ENCODE measurements around the gene ELFN1.

Gene ELFN1

GRCh38 chr7:1794888-1795542 lies 124.9 kb downstream of the ELFN1 start:
- no peak for DNase-seq (ENCODE audit: low spot score)
